ENCODE measurements around the gene NBEAL1.
"Not testable (repeated sequence)": the region's sequence is repeated elsewhere in the genome, so short reads cannot be mapped to it uniquely, and the experiment has no call there.

The NBEAL1 gene

DNA sequence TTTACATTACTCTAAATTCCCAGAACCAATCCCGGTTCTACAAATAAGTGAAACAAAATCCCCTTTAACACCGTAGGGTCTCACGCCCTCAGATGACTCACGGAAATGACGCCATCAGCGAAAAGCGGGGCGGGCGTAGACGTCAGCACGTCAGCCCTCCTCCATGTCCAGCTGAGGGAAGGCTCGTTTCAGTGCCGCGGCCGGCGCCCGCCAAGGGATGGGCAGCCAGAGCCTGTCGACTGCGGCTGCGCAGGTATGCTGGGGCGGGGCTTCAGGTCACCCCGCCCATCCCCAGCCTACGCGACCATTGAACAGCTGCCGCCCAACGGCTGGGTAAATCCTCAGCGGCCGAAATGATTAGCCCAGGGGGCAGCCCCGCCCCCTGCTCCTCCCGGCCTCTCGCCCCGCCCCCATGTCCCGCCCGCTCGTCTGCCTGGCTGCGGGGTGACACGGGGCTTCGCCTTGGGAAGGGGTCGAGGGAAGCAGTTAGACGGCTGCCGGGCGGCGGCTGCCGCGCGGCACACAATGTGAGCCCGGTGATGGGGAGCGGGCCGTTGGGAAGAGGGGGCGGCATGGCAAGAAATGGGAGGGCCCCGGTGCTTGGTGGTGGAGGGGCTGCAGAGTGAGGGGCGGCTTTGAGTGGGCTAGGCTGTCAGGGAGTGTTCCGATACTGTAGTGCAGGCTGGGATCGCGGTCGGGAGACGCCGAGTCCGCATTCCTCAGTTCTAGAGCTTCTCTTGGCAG is at the start of gene NBEAL1:
Gene NBEAL1 (plus strand): TSS at position 420 of the 744 bp plus-strand sequence. CDS start 1,510 bp downstream, outside the sequence.
- peak; percentile 97 for DNase-seq (ENCODE audit: low spot score)

GRCh38 chr2:202965810-202966460 is 48.7 kb upstream of the NBEAL1 start:
- DNase-seq (ENCODE audit: low spot score): no peak

GRCh38 chr2:202969404-202969803 is 45.3 kb upstream of the NBEAL1 start:
- DNase-seq (ENCODE audit: low spot score): not testable (repeated sequence)

GRCh38 chr2:202976809-202977208 is 37.9 kb upstream of the NBEAL1 start:
- no peak for DNase-seq (ENCODE audit: low spot score)

- no peak for DNase-seq (ENCODE audit: low spot score)
Measured at GRCh38 chr2:202982779-202983491, 31.7 kb upstream of the NBEAL1 start.

- DNase-seq (ENCODE audit: low spot score): no peak
Measured at GRCh38 chr2:202989749-202990148, 24.9 kb upstream of the NBEAL1 start.

- DNase-seq (ENCODE audit: low spot score): no peak
Measured at GRCh38 chr2:202990501-202990900, 24.2 kb upstream of the NBEAL1 start.

DNA sequence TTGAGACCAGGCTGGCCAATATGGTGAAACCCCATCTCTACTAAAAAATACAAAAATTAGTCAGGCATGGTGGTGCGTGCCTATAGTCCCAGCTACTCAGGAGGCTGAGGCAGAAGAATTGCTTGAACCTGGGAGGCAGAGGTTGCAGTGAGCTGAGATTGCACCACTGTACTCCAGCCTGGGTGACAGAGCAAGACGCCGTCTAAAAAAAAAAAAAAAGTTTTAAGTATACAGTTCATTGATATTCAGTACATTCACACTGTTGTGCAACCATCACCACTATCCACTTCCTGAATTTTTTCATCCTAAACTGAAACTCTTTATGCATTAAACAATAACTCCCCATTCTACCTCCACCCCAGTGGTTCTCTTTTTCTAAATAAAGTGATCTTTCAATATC is 17.6 kb upstream of the NBEAL1 start:
- DNase-seq (ENCODE audit: low spot score): not testable (repeated sequence)

- no peak for DNase-seq (ENCODE audit: low spot score)
Measured at GRCh38 chr2:203002054-203002821, 12.4 kb upstream of the NBEAL1 start.

- DNase-seq (ENCODE audit: low spot score): no peak
Measured at GRCh38 chr2:203003716-203004115, 11.0 kb upstream of the NBEAL1 start.

DNA sequence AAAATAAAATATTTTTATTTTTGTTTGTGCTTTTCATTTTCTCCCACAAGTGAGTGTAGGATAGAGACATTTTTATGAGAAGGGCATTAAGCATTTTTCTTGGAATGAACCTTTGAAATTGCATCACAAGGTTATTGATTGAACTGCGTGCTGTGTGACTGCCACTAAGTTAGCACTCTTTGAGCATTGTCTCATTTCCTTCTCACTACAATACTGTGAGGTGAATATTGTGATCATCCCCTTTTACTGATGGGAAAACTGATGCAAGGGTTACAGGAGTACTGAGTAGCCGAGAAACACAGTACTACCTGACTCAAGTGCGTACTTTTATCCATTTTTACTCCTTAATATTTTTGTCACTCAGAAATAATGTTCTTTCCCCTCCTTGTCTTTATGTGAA is 2.0 kb downstream of the NBEAL1 start:
- DNase-seq (ENCODE audit: low spot score): no peak

GRCh38 chr2:203018181-203018580 is 3.5 kb downstream of the NBEAL1 start:
- no peak for DNase-seq (ENCODE audit: low spot score)

GRCh38 chr2:203019142-203019541 is 4.5 kb downstream of the NBEAL1 start:
- no peak for DNase-seq (ENCODE audit: low spot score)

DNA sequence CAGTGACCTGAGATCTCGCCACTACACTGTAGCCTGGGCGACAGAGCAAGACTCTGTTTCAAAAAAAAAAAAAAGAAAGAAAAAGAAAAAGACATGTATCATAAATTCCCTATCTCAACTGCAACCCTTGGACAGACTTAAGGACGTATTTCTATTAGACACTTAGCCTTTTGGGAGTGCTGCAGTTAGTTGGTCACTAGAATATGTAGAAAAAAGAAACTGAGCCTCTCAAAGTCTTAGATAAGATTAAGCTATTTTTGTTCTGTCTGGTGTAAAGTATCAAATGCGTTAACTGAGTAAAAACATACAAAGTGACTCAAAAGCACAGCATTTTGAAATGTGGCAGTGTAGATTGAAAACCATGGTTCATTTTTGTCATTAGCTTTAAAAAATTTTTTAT is 7.3 kb downstream of the NBEAL1 start:
- DNase-seq (ENCODE audit: low spot score): no peak

GRCh38 chr2:203022751-203023150 is 8.1 kb downstream of the NBEAL1 start:
- no peak for DNase-seq (ENCODE audit: low spot score)

GRCh38 chr2:203025592-203025991 is 10.9 kb downstream of the NBEAL1 start:
- DNase-seq (ENCODE audit: low spot score): no peak

DNA sequence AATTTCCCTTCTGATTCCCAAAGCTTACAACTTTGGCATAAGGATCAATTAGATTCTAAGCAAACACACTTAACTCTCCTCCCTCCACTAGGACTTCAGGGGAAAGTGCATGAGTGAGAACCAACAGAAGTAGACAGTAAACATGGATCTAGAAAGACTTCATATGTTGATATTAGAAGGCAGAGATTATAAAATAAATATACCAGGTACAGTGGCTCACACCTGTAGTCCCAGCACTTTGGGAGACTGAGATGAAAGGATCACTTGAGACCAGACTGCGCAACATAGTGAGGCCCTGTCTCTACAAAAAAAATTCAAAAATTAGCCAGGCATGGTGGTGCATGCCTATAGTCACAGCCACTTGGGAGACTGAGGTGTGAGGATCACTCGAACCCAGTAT is 15.9 kb downstream of the NBEAL1 start:
- DNase-seq (ENCODE audit: low spot score): no peak

DNA sequence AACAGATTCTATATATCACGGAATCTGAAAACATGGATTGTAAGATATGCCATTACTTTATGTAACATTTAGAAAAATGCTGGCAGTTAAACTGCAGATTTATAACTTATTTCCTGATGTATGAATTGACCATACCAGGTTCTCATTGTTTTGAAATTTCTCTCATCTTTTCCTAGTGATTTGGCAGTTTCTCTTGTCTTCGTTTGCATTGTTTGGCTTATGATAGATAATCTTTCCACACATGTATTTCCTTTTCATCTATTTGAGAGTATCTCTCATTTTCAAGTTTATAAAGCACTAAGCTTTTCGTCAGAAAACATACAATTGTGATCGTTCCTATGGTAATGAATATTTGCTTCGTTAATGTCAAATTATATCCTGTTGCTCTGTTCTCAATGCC is 16.3 kb downstream of the NBEAL1 start:
- no peak for DNase-seq (ENCODE audit: low spot score)

- DNase-seq (ENCODE audit: low spot score): no peak
Measured at GRCh38 chr2:203033395-203033794, 18.7 kb downstream of the NBEAL1 start.

DNA sequence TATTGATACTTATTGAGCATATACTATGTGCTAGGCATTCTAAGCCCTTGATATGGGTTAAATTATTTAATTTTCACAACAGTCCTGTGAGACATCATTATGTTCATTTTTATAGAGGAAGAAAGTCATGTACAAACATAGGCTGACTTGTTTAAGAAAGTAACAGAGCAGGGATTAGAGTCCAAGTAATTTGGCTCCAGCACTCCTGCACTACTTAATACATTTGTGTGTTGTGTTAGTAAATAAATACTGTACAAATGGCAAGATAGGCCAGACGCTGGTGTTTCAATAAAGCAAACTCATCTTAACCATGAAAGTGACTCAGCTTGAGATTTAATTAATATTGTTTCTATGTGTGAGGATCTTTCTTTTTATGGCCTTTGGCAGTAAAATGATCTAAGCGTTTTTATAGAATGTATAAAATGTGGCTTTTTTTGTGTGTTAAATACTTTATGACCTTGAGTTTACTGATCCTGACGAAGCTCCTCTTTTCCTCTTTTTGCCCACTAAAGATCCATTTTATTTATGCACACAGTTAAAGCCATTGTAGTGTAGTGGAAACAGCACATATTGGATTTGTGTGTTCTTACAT is 21.3 kb downstream of the NBEAL1 start:
- DNase-seq (ENCODE audit: low spot score): no peak

DNA sequence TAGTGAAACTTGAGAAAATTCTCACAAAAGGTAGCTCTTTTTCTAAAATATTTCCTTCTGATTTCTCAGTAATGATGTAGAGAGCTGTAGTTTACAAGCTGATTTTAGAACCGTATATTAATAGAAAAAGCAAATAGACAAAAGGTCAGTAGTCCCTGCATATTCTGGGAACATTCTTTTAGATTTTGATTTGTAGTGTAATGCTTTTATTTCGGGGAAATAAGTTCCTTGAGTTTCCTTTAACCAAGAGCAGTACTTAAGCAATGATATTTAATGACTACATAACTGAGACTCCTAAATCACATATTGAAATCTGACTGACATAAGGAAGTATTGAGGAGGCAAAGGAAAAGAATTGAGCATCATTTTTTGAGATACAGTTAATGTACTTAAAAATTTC is 22.4 kb downstream of the NBEAL1 start:
- DNase-seq (ENCODE audit: low spot score): no peak

- no peak for DNase-seq (ENCODE audit: low spot score)
Measured at GRCh38 chr2:203038586-203038985, 23.9 kb downstream of the NBEAL1 start.
